SK-N-SH (cell line): Measurements from ENCODE around the gene LIN28B. TPM values are rescaled to one million over a fixed set of nuclear protein-coding genes. Genes with fewer than 3 reads are reported as not detected.

Experiments used
- CTCF ChIA-PET: fragments of 300-600, 350-600 bp; formaldehyde crosslinking; extraction: SDS; loops from one replicate; lab custom pipeline; 2021; lab: Yijun Ruan, JAX
- POLR2A ChIA-PET: fragments of 350-600 bp; sonication (Branson Sonifier 250); formaldehyde crosslinking; extraction: SDS; loops from one replicate; lab custom pipeline; 2020; ENCODE audit warnings: antibody characterized with exemption, inconsistent platforms; lab: Yijun Ruan, JAX
- DNase-seq: peaks from one replicate; pipeline ENCODE4 v3.0.0; 2012
- H2AFZ ChIP-seq: fragments of 200-600 bp; sonication (generic); 2 replicates; pipeline ENCODE4 v1.8.1; 2016; ENCODE audit warnings: antibody characterized with exemption, mild to moderate bottlenecking, low read depth
- H3F3A ChIP-seq: fragments of 200-600 bp; sonication (generic); replicated peaks from 2 replicates; pipeline ENCODE3; 2016; ENCODE audit warnings: antibody characterized with exemption, mild to moderate bottlenecking; ENCODE audit not compliant: insufficient read depth
- H3K27ac ChIP-seq, 2 experiments: fragments of 200-500 bp in 1 of 2; fragments of 200-600 bp in 1 of 2; sonication (Bioruptor generic) in 1 of 2; sonication (generic), shearing (Covaris generic) in 1 of 2; 2 replicates each; pipeline versions ENCODE4 v1.5.1 to v1.6.1; 2014 to 2016; ENCODE audit warnings: low read depth in 2 of 2, inconsistent platforms in 1 of 2, low read length in 1 of 2, mild to moderate bottlenecking in 1 of 2, mixed read lengths in 1 of 2
- H3K27me3 ChIP-seq: fragments of 200-600 bp; sonication (generic), shearing (Covaris generic); 2 replicates; pipeline ENCODE4 v1.6.1; 2016; ENCODE audit warnings: mixed run types; ENCODE audit not compliant: insufficient read depth
- H3K36me3 ChIP-seq, 2 experiments: fragments of 200-500 bp in 1 of 2; fragments of 200-600 bp in 1 of 2; sonication (Bioruptor generic) in 1 of 2; sonication (generic) in 1 of 2; replicated peaks in 1 of 2; 2 replicates each; pipeline versions ENCODE3 to v1.5.1; 2014 to 2016; ENCODE audit warnings: low read length in 1 of 2, mild to moderate bottlenecking in 1 of 2; ENCODE audit not compliant: insufficient read depth in 2 of 2, control insufficient read depth in 1 of 2
- H3K4me1 ChIP-seq, 2 experiments: fragments of 200-500 bp in 1 of 2; fragments of 200-600 bp in 1 of 2; sonication (Bioruptor generic) in 1 of 2; sonication (generic), shearing (Covaris generic) in 1 of 2; 2 replicates each; pipeline versions ENCODE4 v1.5.1 to v1.6.1; 2014 to 2016; ENCODE audit warnings: low read depth in 1 of 2, low read length in 1 of 2, mixed run types in 1 of 2; ENCODE audit not compliant: insufficient read depth in 2 of 2, control insufficient read depth in 1 of 2
- H3K4me2 ChIP-seq: fragments of 200-600 bp; sonication (generic), shearing (Covaris generic); 2 replicates; pipeline ENCODE4 v1.6.1; 2017; ENCODE audit warnings: mixed run types
- H3K4me3 ChIP-seq, 2 experiments: fragments of 200-500 bp in 1 of 2; fragments of 200-600 bp in 1 of 2; sonication (Bioruptor generic) in 1 of 2; sonication (generic), shearing (Covaris generic) in 1 of 2; 2 replicates each; pipeline versions ENCODE4 v1.5.1 to v1.8.1; 2014 to 2016; ENCODE audit warnings: low read depth in 2 of 2, inconsistent platforms in 1 of 2, low read length in 1 of 2, mild to moderate bottlenecking in 1 of 2, mixed read lengths in 1 of 2, moderate library complexity in 1 of 2
- H3K79me2 ChIP-seq: fragments of 200-600 bp; sonication (generic); 2 replicates; pipeline ENCODE4 v1.8.1; 2017; ENCODE audit warnings: mild to moderate bottlenecking; ENCODE audit not compliant: insufficient read depth
- H3K9ac ChIP-seq: fragments of 200-600 bp; sonication (generic); 2 replicates; pipeline ENCODE4 v1.6.1; 2017; ENCODE audit warnings: mixed run types
- H3K9me2 ChIP-seq: fragments of 200-600 bp; sonication (generic); 2 replicates; pipeline ENCODE4 v1.6.1; 2017; ENCODE audit warnings: mixed run types
- H3K9me3 ChIP-seq: fragments of 200-600 bp; sonication (generic); 2 replicates; pipeline ENCODE4 v1.6.1; 2017; ENCODE audit warnings: mixed run types, mild to moderate bottlenecking, moderate library complexity
- H4K20me1 ChIP-seq: fragments of 200-600 bp; sonication (generic); 2 replicates; pipeline ENCODE4 v1.6.1; 2017; ENCODE audit warnings: mild to moderate bottlenecking, mixed run types; ENCODE audit not compliant: insufficient read depth
- ELF1 ChIP-seq: IDR thresholded peaks from 2 replicates; pipeline ENCODE4 v1.4.0; 2012
- EZH2phosphoT487 ChIP-seq: fragments of 200-600 bp; sonication (generic); IDR thresholded peaks from 2 replicates; pipeline ENCODE4 v1.6.1; 2017; ENCODE audit warnings: low read depth, mixed run types, mild to moderate bottlenecking, antibody characterized with exemption, moderate library complexity, borderline replicate concordance
- FOSL2 ChIP-seq: IDR thresholded peaks from 2 replicates; pipeline ENCODE4 v1.4.0; 2012; ENCODE audit warnings: low read depth, mild to moderate bottlenecking, moderate library complexity, borderline replicate concordance
- GABPA ChIP-seq: IDR thresholded peaks from 2 replicates; pipeline ENCODE4 v1.4.0; 2012; ENCODE audit warnings: low read depth, mild to moderate bottlenecking
- JUND ChIP-seq: IDR thresholded peaks from 2 replicates; pipeline ENCODE4 v1.4.0; 2012
- MAX ChIP-seq: IDR thresholded peaks from 2 replicates; pipeline ENCODE4 v1.4.0; 2012; ENCODE audit warnings: low read depth
- MXI1 ChIP-seq: IDR thresholded peaks from 2 replicates; pipeline ENCODE4 v1.6.1; 2012; ENCODE audit warnings: mild to moderate bottlenecking, low read depth, low read length, improper control_type of control experiment
- PBX3 ChIP-seq: IDR thresholded peaks from 2 replicates; pipeline ENCODE4; 2012
- POLR2AphosphoS5 ChIP-seq: IDR thresholded peaks from 2 replicates; pipeline ENCODE4 v1.6.1; 2012; ENCODE audit warnings: low read depth, low read length
- RAD21 ChIP-seq: IDR thresholded peaks from 2 replicates; pipeline ENCODE4 v1.6.1; 2012; ENCODE audit warnings: mild to moderate bottlenecking, low read length
- RCOR1 ChIP-seq: fragments of 150-350 bp; IDR thresholded peaks from 2 replicates; pipeline ENCODE4 v1.6.1; 2017; ENCODE audit warnings: antibody characterized with exemption, low read length
- REST ChIP-seq: IDR thresholded peaks from 2 replicates; pipeline ENCODE4 v1.6.1; 2012; ENCODE audit warnings: mild to moderate bottlenecking, low read depth, low read length, moderate library complexity
- RXRA ChIP-seq: IDR thresholded peaks from 2 replicates; pipeline ENCODE4 v1.4.0; 2012; ENCODE audit warnings: low read depth, mild to moderate bottlenecking, borderline replicate concordance
- TAF1 ChIP-seq: IDR thresholded peaks from 2 replicates; pipeline ENCODE4 v1.6.1; 2012; ENCODE audit warnings: low read depth, mild to moderate bottlenecking, low read length, moderate library complexity, borderline replicate concordance
- TCF12 ChIP-seq: IDR thresholded peaks from 2 replicates; pipeline ENCODE4 v1.4.0; 2012
- TEAD4 ChIP-seq: IDR thresholded peaks from 2 replicates; pipeline ENCODE4 v1.4.0; 2012; ENCODE audit warnings: mild to moderate bottlenecking, borderline replicate concordance; ENCODE audit not compliant: insufficient read depth
- USF2 ChIP-seq: fragments of 150-350 bp; IDR thresholded peaks from 2 replicates; pipeline ENCODE4 v1.6.1; 2017; ENCODE audit warnings: antibody characterized with exemption, low read length, low read depth, borderline replicate concordance
- WGBS: methylation state at CpG from one replicate; pipeline ENCODE4 v1.1.6; 2017; ENCODE audit warnings: low lambda C conversion rate; 5-methylcytosine and 5-hydroxymethylcytosine counted together
- polyA plus RNA-seq, 3 experiments: library from polyadenylated mRNA; depleted of rRNA; stranded (reverse); fragments of >200 nt; gene quantifications; 2 replicates each; pipeline ENCODE4 v1.2.3, GENCODE V29; 2012
- TF ChIP-seq, protein P1 (sequence below): fragments of 200-600 bp; sonication (generic); IDR thresholded peaks from 2 replicates; pipeline ENCODE4 v1.6.1; 2017; ENCODE audit warnings: antibody characterized with exemption, mild to moderate bottlenecking, moderate library complexity
- TF ChIP-seq, protein P2 (sequence below): IDR thresholded peaks from 2 replicates; pipeline ENCODE4 v1.4.0; 2012; ENCODE audit warnings: low read depth, borderline replicate concordance
- TF ChIP-seq, protein P3 (sequence below): fragments of 150-350 bp; IDR thresholded peaks from 2 replicates; pipeline ENCODE4 v1.6.1; 2016; ENCODE audit warnings: mild to moderate bottlenecking, low read depth, low read length

Gene LIN28B
- polyA plus RNA-seq, 1 of the 3 experiments (the other 2 are of a cell fraction), result 0.67 TPM

GRCh38 chr6:105095139-105095538 lies 138.2 kb downstream of the LIN28B start:
- Histone ChIP-seq H3K27me3 (no peaks in the 10 kb centered on the region), H3K4me2 (no peak overlapping the region), H3F3A (no peaks in the 10 kb centered on the region), H3K9me3 (no peaks in the 10 kb centered on the region), H3K79me2 (no peaks in the 10 kb centered on the region), H3K9ac (no peak overlapping the region), H3K27ac (no peak overlapping the region), H3K9me2 (no peaks in the 10 kb centered on the region), H3K4me3 (no peak overlapping the region), H2AFZ (no peak overlapping the region), H3K4me1 (no peaks in the 10 kb centered on the region; a peak in 1 of 4 replicates), H3K36me3 (peaks cover 4 to 6% of the 10 kb centered on the region in 2 experiments), H4K20me1 (no peaks in the 10 kb centered on the region)
- WGBS, result 96% methylated on average over 3 of the region's 3 CpGs
- DNase-seq, result no peak
- ChIA-PET POLR2A (no interaction called here), CTCF (interaction anchor here (0.7 to 3.5 kb wide), 7 partner anchors 8 to 329 kb away, joined by 3 to 27 read pairs (median 4); partner anchors contain the start of gene PREP)
- TF ChIP-seq, protein P1, sequence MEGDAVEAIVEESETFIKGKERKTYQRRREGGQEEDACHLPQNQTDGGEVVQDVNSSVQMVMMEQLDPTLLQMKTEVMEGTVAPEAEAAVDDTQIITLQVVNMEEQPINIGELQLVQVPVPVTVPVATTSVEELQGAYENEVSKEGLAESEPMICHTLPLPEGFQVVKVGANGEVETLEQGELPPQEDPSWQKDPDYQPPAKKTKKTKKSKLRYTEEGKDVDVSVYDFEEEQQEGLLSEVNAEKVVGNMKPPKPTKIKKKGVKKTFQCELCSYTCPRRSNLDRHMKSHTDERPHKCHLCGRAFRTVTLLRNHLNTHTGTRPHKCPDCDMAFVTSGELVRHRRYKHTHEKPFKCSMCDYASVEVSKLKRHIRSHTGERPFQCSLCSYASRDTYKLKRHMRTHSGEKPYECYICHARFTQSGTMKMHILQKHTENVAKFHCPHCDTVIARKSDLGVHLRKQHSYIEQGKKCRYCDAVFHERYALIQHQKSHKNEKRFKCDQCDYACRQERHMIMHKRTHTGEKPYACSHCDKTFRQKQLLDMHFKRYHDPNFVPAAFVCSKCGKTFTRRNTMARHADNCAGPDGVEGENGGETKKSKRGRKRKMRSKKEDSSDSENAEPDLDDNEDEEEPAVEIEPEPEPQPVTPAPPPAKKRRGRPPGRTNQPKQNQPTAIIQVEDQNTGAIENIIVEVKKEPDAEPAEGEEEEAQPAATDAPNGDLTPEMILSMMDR, result no peak
- TF ChIP-seq TAF1, result no peak
- no peak for TF ChIP-seq RCOR1
- TF ChIP-seq MXI1, result no peak
- TF ChIP-seq REST, result no peak
- no peak for TF ChIP-seq JUND
- no peak for TF ChIP-seq TEAD4
- no peak for TF ChIP-seq POLR2AphosphoS5
- TF ChIP-seq TCF12, result no peak
- TF ChIP-seq EZH2phosphoT487, result no peak
- TF ChIP-seq FOSL2, result no peak
- no peak for TF ChIP-seq RXRA
- no peak for TF ChIP-seq GABPA
- TF ChIP-seq, protein P2, sequence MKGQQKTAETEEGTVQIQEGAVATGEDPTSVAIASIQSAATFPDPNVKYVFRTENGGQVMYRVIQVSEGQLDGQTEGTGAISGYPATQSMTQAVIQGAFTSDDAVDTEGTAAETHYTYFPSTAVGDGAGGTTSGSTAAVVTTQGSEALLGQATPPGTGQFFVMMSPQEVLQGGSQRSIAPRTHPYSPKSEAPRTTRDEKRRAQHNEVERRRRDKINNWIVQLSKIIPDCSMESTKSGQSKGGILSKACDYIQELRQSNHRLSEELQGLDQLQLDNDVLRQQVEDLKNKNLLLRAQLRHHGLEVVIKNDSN, result no peak
- TF ChIP-seq, protein P3, sequence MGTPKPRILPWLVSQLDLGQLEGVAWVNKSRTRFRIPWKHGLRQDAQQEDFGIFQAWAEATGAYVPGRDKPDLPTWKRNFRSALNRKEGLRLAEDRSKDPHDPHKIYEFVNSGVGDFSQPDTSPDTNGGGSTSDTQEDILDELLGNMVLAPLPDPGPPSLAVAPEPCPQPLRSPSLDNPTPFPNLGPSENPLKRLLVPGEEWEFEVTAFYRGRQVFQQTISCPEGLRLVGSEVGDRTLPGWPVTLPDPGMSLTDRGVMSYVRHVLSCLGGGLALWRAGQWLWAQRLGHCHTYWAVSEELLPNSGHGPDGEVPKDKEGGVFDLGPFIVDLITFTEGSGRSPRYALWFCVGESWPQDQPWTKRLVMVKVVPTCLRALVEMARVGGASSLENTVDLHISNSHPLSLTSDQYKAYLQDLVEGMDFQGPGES, result no peak
- TF ChIP-seq ELF1, result no peak
- no peak for TF ChIP-seq MAX
- TF ChIP-seq PBX3, result no peak
- TF ChIP-seq USF2, result no peak
- no peak for TF ChIP-seq RAD21
- TF ChIP-seq, all 33 proteins: peak for 0
